Stimulated activated CD8-positive, alpha-beta memory T cell treated with anti-CD3 and anti-CD28 coated beads, Interleukin-7, amount 100 ng/mL, for 48 hours (primary cell): Measurements from ENCODE around the gene SMOC2.

Source experiments
- DNase-seq, 2 donors: peaks; one replicate each; pipeline ENCODE4 v3.0.0-alpha.2; 2020; ENCODE audit warnings: low read depth in 1 of 2; ENCODE audit errors: extremely low read depth in 1 of 2

The SMOC2 gene

DNA sequence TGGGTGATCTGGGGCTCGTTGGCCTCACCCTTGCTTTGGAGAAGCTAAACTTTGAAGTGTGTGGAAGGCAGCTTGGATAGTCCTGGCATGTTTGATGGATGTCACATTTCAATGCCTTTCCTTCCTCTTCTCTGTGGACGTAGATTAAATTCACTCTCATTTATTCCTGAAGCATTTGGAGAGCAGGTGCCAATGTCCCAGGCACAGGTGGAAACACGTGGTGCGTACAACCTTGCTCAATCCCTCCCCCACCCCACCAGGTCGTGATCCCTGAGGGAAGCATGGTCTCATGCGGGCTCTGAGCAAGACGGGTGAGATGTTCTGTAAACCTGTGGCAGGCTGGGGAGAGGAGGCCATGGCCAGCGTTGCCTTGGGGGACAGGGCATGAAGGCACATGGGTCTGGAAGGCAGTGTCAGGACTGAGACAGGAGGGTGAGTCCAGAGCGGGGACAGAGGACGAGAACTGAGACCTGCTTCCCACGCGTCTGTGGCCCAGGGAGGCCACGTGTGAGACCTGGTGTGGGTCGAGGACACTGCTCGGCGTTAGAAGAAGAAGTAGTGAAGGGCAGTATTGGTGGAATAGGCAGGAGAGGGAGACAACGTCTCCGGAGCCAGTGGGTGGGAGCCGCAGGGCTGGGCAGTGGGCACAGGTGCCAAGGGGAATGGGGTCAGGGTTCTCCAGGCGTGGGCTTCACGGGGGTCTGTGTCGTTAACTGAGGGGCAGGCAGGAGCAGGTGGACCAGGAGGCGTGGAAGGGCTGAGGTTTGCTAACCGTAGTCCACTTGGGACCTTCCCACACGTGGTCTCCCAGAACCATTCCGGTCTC is 34.4 kb downstream of the SMOC2 start:
- no peak for DNase-seq

DNA sequence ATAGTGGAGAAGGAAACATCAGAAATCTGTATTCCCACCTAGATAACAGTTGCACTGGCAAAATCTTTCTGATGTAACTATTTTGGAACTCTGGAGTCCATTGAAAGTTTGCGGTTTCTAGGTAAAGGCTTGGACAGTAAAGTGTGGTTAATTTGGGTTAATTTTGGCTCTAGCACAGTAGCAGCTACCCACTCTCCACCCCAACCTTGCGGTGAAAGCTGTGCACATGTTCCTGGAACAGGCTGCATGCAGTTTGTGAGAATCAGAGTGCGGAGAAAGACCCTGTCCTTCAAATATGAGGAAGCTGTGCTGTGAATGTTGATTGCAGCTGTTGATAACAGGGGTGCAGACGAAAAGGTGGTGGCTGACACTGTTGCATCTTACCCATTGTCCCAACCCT is 38.4 kb downstream of the SMOC2 start:
- DNase-seq: no peak

GRCh38 chr6:168480481-168480880 is 39.5 kb downstream of the SMOC2 start:
- DNase-seq: no peak

- no peak for DNase-seq
Measured at GRCh38 chr6:168485818-168486217, 44.8 kb downstream of the SMOC2 start.

GRCh38 chr6:168490757-168491156 is 49.8 kb downstream of the SMOC2 start:
- DNase-seq: no peak

- no peak for DNase-seq
Measured at GRCh38 chr6:168493976-168494375, 53.0 kb downstream of the SMOC2 start.

GRCh38 chr6:168494726-168495125 is 53.7 kb downstream of the SMOC2 start:
- no peak for DNase-seq

DNA sequence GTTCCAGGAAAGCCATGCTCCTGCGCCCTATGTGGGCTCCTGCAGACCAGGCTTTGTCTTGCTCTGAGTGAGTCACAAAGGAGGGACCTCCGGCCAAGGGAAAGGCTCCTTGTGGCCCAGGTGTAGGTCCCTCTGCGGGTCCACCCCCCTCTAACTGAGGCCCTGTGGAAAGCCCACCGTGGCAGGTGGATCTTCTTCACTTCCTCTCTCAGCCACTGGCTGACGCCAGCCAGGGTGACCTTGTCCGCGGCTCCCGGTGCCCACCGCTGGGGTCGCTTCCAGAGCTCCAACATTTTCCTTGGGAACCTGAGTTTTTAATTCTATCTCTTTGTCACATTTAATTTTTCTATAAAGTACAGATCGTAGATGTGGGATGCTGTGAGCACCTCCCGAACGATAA is 54.1 kb downstream of the SMOC2 start:
- DNase-seq: no peak

DNA sequence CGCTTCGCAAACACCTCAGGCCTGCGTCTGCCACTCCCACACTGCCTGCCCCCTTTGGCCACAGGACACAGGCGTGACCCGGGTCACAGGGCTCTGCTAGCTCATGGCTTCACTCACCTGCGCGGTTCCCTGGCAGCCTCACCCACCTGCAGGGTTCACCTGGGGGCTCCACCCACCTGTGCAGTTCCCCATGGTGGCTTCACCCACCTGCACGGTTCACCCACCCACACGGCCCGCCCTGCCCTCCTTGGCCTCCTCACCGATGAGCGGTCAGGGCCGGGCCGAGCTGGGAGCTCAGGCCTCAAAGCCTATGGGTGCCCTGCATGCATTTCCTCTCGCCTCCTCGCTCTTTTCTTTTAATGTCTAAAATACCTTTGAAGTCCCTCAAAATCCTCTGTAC is 54.7 kb downstream of the SMOC2 start:
- no peak for DNase-seq

DNA sequence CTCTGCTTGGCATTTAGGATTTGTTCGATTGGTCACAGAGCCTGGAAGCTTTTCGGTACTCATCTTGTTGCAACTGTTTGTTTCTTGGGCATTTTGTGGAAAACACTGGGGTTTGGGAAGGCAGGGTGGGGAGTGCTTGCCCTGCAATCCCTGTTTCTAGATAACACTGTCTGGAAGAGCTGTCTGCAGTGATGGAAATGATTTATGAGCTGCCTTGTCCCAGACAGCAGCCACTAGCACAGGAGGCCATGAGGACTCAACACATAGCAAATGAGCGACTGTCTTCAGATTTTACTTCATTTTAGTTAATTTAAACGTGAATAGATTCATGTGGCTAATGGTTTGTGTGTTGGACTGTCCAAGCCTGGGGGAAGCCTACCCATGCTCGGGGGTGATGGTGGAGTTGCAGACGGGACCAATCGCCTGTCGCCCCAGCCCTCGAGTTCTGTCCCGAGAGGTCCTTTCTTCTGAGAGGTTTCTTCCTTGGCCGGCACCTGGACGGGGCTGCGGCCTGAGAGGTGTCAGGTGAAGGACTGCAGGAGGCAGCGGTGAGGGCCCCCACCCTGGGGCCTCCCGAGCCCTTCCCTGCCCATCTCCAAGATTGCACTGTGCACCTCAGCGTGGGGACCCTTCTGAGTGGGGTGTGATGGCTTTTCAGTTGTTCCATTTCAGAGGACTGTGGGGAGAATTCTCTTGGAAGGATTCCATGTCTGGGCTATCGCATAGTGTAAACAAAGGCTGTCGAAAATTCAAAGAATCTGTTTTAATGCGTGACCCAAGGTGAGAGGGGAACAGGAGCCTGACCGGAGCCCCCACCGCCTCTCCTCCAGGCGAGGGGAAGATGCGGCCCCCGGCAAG is 55.4 kb downstream of the SMOC2 start:
- DNase-seq: no peak

GRCh38 chr6:168496997-168497331 is 56.0 kb downstream of the SMOC2 start:
- DNase-seq: no peak

- DNase-seq: no peak
Measured at GRCh38 chr6:168497381-168497780, 56.4 kb downstream of the SMOC2 start.

DNA sequence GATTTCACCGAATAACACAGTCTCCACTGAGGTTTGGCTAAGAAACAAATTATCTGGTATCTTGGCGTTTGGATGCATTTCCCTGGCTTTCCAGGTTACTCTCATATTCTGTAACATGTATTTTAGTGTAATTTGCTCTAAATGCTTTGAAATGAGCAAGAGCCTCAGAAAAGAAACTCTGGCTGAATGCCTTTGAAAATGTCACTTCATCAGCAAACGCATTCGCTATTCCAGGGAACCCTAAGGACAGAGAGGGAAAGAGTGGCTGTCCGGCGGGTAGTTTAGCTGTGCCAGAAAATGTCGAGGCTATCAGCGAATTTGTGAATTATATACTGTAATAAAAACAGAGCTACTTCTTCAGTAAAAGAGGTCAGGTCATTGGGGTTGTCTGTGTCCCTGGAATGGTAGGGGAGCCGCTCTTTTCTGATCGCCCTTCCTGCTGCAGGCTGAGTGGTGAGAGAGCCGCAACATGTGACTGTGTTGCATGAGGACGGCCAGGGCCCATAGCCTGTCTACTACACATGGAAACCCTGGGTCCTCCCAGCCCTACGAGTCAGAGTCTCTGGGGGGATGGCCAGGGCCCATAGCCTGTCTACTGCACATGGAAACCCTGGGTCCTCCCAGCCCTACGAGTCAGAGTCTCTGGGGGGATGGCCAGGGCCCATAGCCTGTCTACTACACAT is 57.3 kb downstream of the SMOC2 start:
- DNase-seq: no peak

DNA sequence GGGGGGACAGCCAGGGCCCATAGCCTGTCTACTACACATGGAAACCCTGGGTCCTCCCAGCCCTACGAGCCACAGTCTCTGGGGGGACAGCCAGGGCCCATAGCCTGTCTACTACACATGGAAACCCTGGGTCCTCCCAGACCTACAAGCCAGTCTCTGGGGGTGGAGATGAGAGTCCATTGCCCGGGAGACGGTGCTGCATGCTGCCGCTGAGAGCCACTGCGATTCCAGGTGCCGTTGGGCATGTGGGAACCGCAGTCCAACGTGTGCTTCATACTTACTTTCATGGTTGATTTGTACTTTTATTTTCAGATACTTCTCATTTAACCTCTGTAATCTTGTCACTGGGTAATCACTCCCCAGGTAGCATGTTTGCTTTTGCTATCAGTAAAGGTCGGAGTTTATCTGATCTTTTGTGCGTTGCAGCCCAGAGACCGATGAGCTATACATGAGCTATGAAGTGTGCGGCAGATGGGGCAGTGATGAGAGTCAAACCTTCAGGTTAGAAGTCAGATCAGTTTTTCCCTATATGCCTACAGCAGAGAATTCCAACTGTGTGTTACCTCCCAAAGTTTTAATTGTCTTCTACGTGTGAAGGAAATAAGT is 58.2 kb downstream of the SMOC2 start:
- DNase-seq: no peak

DNA sequence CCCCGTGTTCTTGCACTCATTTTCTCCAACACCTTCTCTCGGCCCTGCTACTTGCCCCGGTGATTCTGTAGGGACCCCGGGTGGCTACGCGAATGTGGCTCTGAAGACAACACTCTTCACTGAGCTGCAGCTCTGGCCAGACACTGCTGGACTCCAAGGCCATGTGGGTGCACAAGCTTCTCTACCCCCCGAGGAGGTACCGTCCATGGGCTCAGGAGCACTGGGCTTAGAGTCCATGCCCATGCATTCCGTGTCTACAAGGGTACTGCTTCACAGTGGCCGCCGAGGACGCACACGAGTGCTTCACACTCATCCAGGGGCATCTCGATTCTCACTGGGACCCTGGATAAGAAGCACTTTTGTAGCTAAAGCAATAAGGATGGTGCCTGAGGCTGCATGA is 59.5 kb downstream of the SMOC2 start:
- no peak for DNase-seq

- DNase-seq: no peak
Measured at GRCh38 chr6:168501561-168501960, 60.6 kb downstream of the SMOC2 start.

- no peak for DNase-seq
Measured at GRCh38 chr6:168504366-168504765, 63.4 kb downstream of the SMOC2 start.

- DNase-seq: no peak
Measured at GRCh38 chr6:168506460-168506859, 65.5 kb downstream of the SMOC2 start.

DNA sequence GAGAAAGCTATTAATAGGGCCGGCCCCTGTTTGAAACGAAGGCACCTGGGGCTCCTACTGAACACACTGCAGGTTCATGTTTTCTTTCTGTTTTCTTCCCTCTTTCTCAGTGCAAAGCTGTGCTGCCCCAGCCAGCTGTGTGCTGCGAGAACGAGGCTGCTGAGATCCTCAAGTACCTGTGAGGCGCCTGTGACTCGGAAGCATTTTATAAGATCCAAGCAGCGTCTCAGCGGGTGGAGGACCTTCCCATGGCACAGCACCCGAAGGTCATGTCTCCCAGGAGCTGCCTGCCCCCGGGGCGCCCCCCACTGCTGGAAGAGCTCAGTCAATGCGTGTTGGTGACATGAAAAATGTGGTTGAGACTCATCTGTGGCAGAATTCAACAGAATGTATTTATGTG is 66.3 kb downstream of the SMOC2 start:
- DNase-seq: no peak

DNA sequence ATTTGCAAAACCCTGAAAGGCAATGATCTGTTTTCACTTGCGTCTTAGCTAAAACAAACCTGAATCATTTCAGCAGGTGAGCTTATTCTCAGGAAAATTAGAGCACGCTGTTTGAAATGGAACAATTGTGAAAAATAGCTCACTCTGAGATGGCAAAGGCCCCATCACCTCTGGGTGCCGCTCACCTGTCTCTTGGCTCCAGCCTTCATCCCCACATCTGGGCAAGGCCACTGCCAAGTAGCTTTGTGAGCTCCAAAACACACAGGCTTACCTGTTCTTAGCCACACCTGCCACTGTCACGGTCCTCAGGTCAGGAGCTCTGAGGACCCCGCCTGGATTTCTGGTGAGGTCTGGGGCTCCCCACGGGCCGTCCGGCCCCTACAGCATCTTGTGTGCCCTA is 66.7 kb downstream of the SMOC2 start:
- DNase-seq: no peak

DNA sequence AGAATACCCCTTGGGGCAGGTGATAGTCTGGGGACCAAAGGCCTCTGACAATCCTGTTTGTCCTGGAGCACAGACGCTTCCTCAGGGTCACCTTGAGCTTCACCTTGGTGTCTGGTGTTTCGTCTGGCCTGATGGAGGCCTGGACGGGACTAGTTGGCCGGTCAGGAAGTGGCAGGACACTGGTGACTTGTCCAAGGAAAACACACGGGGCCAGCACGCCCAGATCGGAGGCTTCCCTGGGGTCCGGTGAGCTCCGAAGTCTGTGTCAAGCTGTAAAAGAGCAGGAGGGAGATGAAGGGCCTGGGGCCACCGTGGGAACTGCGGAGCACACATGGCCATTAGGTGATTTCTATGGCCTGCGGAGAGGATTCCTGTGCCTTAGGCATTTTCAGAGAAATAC is 67.9 kb downstream of the SMOC2 start:
- DNase-seq: no peak
